ENCODE data around the gene TMEM52. TPM values are rescaled to one million over a fixed set of nuclear protein-coding genes. Genes with fewer than 3 reads are reported as not detected.

TMEM52 gene
- polyA plus RNA-seq, 1 donor from 2014 or later, result 0.89 TPM

DNA sequence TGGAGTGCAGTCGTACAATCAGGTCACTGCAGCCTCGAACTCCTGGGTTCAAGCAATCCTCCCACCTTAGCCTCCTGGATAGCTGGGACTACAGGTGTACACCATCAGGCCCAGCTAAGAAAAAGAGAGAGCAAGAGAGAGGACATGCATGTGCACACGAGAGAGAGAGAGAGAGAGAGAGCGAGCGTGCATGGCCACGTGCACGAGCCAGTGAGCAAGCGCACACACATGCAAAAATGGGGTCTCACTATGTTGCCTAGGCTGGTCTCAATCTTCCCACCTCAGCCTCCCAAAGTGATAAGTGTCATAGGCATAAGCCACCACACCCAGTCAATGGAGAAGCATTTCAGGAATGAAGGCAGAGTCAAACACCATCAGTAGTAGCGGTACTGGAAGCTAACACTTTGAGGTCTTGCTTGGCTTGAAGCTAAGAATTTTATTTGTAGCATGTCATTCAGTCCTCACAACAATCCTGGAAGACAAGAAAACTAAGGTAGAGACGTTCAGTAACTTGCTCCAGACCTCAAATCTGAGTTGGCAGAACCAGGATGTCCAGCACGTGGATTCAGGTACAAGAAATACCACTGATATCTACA, 42.6 kb downstream of the TMEM52 start (continued):
- TF ChIP-seq, protein P1, sequence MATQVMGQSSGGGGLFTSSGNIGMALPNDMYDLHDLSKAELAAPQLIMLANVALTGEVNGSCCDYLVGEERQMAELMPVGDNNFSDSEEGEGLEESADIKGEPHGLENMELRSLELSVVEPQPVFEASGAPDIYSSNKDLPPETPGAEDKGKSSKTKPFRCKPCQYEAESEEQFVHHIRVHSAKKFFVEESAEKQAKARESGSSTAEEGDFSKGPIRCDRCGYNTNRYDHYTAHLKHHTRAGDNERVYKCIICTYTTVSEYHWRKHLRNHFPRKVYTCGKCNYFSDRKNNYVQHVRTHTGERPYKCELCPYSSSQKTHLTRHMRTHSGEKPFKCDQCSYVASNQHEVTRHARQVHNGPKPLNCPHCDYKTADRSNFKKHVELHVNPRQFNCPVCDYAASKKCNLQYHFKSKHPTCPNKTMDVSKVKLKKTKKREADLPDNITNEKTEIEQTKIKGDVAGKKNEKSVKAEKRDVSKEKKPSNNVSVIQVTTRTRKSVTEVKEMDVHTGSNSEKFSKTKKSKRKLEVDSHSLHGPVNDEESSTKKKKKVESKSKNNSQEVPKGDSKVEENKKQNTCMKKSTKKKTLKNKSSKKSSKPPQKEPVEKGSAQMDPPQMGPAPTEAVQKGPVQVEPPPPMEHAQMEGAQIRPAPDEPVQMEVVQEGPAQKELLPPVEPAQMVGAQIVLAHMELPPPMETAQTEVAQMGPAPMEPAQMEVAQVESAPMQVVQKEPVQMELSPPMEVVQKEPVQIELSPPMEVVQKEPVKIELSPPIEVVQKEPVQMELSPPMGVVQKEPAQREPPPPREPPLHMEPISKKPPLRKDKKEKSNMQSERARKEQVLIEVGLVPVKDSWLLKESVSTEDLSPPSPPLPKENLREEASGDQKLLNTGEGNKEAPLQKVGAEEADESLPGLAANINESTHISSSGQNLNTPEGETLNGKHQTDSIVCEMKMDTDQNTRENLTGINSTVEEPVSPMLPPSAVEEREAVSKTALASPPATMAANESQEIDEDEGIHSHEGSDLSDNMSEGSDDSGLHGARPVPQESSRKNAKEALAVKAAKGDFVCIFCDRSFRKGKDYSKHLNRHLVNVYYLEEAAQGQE (IDR thresholded peaks at IDR 0.05; ENCODE audit: borderline replicate concordance), result no peak

DNA sequence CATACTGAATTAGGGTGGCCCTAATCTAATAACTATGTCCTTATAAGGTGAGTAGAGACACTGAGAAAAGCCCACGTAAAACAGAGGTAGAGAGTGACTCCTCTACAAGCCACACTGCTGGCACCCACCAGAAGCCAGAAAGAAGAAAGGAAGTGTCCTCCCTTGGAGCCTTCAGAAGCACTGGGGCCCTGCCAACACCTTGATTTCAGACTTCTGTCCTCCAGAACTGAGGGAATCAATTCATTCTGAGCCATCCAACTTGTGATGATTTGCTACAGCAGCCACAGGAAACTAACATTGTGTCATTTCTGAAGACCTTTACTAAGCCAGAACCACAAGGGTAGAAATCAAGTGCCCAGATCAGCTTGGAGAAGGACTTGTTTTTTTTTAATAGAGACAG, 43.1 kb downstream of the TMEM52 start:
- Histone ChIP-seq H3K4me2 (ENCODE audit: low read length) (no peak overlapping the region), H3K79me2 (replicated peaks; ENCODE audit: insufficient read depth, low read length) (peaks cover 97% of the 10 kb centered on the region), H3K4me3 (ENCODE audit: low read length) (no peak overlapping the region), H3K27me3 (ENCODE audit: insufficient read depth, low read depth, low read length) (no peaks in the 10 kb centered on the region), H4K20me1 (ENCODE audit: insufficient read depth) (peaks cover 66% of the 10 kb centered on the region), H3K9me3 (ENCODE audit: low read length) (no peaks in the 10 kb centered on the region), H3F3A (ENCODE audit: insufficient read depth, low read length, poor library complexity, severe bottlenecking) (no peaks in the 10 kb centered on the region), H3K36me3 (ENCODE audit: insufficient read depth, low read length) (no peaks in the 10 kb centered on the region), H2AFZ (ENCODE audit: low read depth, low read length) (no peak overlapping the region), H3K9me2 (ENCODE audit: insufficient read depth, low read length) (no peaks in the 10 kb centered on the region), H3K9ac (ENCODE audit: low read length) (no peak overlapping the region), H3K27ac (ENCODE audit: low read length) (no peak overlapping the region)
- no peak for TF ChIP-seq RAD21 (conservative IDR thresholded peaks at IDR 0.05)
- no peak for TF ChIP-seq EP300 (conservative IDR thresholded peaks at IDR 0.05; ENCODE audit: poor library complexity, severe bottlenecking)
- TF ChIP-seq EZH2 (IDR thresholded peaks at IDR 0.05; ENCODE audit: borderline replicate concordance, insufficient read depth, low read length, poor library complexity, severe bottlenecking), result no peak
- TF ChIP-seq, protein P2, sequence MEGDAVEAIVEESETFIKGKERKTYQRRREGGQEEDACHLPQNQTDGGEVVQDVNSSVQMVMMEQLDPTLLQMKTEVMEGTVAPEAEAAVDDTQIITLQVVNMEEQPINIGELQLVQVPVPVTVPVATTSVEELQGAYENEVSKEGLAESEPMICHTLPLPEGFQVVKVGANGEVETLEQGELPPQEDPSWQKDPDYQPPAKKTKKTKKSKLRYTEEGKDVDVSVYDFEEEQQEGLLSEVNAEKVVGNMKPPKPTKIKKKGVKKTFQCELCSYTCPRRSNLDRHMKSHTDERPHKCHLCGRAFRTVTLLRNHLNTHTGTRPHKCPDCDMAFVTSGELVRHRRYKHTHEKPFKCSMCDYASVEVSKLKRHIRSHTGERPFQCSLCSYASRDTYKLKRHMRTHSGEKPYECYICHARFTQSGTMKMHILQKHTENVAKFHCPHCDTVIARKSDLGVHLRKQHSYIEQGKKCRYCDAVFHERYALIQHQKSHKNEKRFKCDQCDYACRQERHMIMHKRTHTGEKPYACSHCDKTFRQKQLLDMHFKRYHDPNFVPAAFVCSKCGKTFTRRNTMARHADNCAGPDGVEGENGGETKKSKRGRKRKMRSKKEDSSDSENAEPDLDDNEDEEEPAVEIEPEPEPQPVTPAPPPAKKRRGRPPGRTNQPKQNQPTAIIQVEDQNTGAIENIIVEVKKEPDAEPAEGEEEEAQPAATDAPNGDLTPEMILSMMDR (IDR thresholded peaks at IDR 0.05; ENCODE audit: poor library complexity, severe bottlenecking), result no peak
- TF ChIP-seq TAF1 (IDR thresholded peaks at IDR 0.05; ENCODE audit: low read depth), result no peak
- no peak for TF ChIP-seq POLR2AphosphoS5 (IDR thresholded peaks at IDR 0.05)
- TF ChIP-seq, protein P1 (IDR thresholded peaks at IDR 0.05; ENCODE audit: borderline replicate concordance), result no peak
- no peak for TF ChIP-seq MXI1 (conservative IDR thresholded peaks at IDR 0.05; ENCODE audit: poor library complexity, severe bottlenecking)
- TF ChIP-seq SMC3 (conservative IDR thresholded peaks at IDR 0.05; ENCODE audit: poor library complexity), result no peak
